HepG2 (cell line): ENCODE results near the gene CLP1. TPM values are rescaled to one million over a fixed set of nuclear protein-coding genes. Genes with fewer than 3 reads are reported as not detected.

Source experiments
- CENPT ChIP-seq: sonication (generic); formaldehyde crosslinking; IDR thresholded peaks from 2 replicates; pipeline ENCODE4 v1.8.0; 2022; ENCODE audit warnings: low read depth, mild to moderate bottlenecking, moderate library complexity, missing genetic modification reagents
- DMAP1 ChIP-seq: IDR thresholded peaks from 2 replicates; pipeline ENCODE4 v1.6.1; 2016
- ELF4 ChIP-seq: sonication (generic); formaldehyde crosslinking; IDR thresholded peaks from 2 replicates; pipeline ENCODE4 v1.5.0; 2020; ENCODE audit warnings: missing genetic modification reagents, mild to moderate bottlenecking, moderate library complexity, borderline replicate concordance
- FLYWCH1 ChIP-seq: sonication (generic); formaldehyde crosslinking; IDR thresholded peaks from 2 replicates; pipeline ENCODE4 v1.8.1; 2023; ENCODE audit warnings: mild to moderate bottlenecking, missing genetic modification reagents
- FOXP4 ChIP-seq: sonication (generic); formaldehyde crosslinking; IDR thresholded peaks from 2 replicates; pipeline ENCODE4 v1.4.0; 2020; ENCODE audit warnings: missing genetic modification reagents
- HOXA9 ChIP-seq: sonication (generic); formaldehyde crosslinking; IDR thresholded peaks from 2 replicates; pipeline ENCODE4 v1.8.1; 2022; ENCODE audit warnings: missing genetic modification reagents, mild to moderate bottlenecking, moderate library complexity, borderline replicate concordance
- NR2F2 ChIP-seq: IDR thresholded peaks from 2 replicates; pipeline ENCODE4 v1.6.1; 2012; ENCODE audit warnings: low read depth, inconsistent platforms, borderline replicate concordance
- PAXIP1 ChIP-seq: sonication (generic); formaldehyde crosslinking; conservative IDR thresholded peaks from 2 replicates; pipeline ENCODE4 v1.4.0; 2020; ENCODE audit warnings: mild to moderate bottlenecking, missing genetic modification reagents, moderate library complexity
- TARDBP ChIP-seq: sonication (generic); formaldehyde crosslinking; IDR thresholded peaks from 2 replicates; pipeline ENCODE4 v1.8.0; 2022; ENCODE audit warnings: mild to moderate bottlenecking, missing genetic modification reagents
- THYN1 ChIP-seq: sonication (generic); formaldehyde crosslinking; IDR thresholded peaks from 2 replicates; pipeline ENCODE4 v1.8.1; 2023; ENCODE audit warnings: low read depth, mild to moderate bottlenecking, moderate library complexity, missing genetic modification reagents, borderline replicate concordance
- ZFYVE20 ChIP-seq: sonication (generic); formaldehyde crosslinking; IDR thresholded peaks from 2 replicates; pipeline ENCODE4 v1.8.0; 2023; ENCODE audit warnings: low read depth, mild to moderate bottlenecking, moderate library complexity, missing genetic modification reagents, borderline replicate concordance
- ZNF30 ChIP-seq: sonication (generic); formaldehyde crosslinking; IDR thresholded peaks from 2 replicates; pipeline ENCODE4 v1.5.0; 2020; ENCODE audit warnings: mild to moderate bottlenecking, missing genetic modification reagents
- ZNF331 ChIP-seq: sonication (generic); formaldehyde crosslinking; IDR thresholded peaks from 2 replicates; pipeline ENCODE4 v1.4.0; 2020; ENCODE audit warnings: missing genetic modification reagents
- ZNF790 ChIP-seq: sonication (generic); formaldehyde crosslinking; IDR thresholded peaks from 2 replicates; pipeline ENCODE4 v1.8.0; 2022; ENCODE audit warnings: missing genetic modification reagents, mild to moderate bottlenecking, borderline replicate concordance
- polyA plus RNA-seq, 8 experiments: library from polyadenylated mRNA; depleted of rRNA in 3 of 8; stranded (reverse) in 7 of 8; unstranded in 1 of 8; fragments of >200 nt; fragmentation: Illumina TruSeq in 4 of 8; extraction: Trizol in 4 of 8; gene quantifications; 2 replicates each; pipeline versions ENCODE4 v1.2.1 to v1.2.3, GENCODE V29; 2011 to 2016; ENCODE audit warnings: low read depth in 4 of 8, missing spikeins in 1 of 8, mixed read lengths in 1 of 8; ENCODE audit not compliant: insufficient read depth in 1 of 8
- total RNA-seq, 5 experiments: library from RNA; depleted of rRNA; stranded (reverse); fragments of >200 nt; fragmentation: Illumina TruSeq; extraction: Trizol; gene quantifications; 2 replicates each; pipeline ENCODE4 v1.2.3, GENCODE V29; 2016; ENCODE audit warnings: low read depth in 1 of 5
- TF ChIP-seq, protein P1 (sequence below): sonication (generic); formaldehyde crosslinking; IDR thresholded peaks from 2 replicates; pipeline ENCODE4 v1.4.0; 2020; ENCODE audit warnings: missing genetic modification reagents
- TF ChIP-seq, protein P2 (sequence below): IDR thresholded peaks from 2 replicates; pipeline ENCODE4 v1.6.1; 2016; ENCODE audit warnings: mild to moderate bottlenecking

CLP1 gene
- total and polyA plus RNA-seq, 2 of the 13 experiments (the other 11 are each of a cell fraction or from before 2014, with no cell fraction given), result 14.6 to 24.8 TPM

- TF ChIP-seq, protein P1, sequence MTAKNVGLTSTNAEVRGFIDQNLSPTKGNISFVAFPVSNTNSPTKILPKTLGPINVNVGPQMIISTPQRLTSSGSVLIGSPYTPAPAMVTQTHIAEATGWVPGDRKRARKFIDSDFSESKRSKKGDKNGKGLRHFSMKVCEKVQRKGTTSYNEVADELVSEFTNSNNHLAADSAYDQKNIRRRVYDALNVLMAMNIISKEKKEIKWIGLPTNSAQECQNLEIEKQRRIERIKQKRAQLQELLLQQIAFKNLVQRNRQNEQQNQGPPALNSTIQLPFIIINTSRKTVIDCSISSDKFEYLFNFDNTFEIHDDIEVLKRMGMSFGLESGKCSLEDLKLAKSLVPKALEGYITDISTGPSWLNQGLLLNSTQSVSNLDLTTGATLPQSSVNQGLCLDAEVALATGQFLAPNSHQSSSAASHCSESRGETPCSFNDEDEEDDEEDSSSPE (CRISPR knock-in tag), result peak; percentile 89
- TF ChIP-seq FLYWCH1 (CRISPR knock-in tag) (no peak), PAXIP1 (CRISPR knock-in tag) (peak; percentile 72), ZNF30 (CRISPR knock-in tag) (no peak), ZNF790 (CRISPR knock-in tag) (peak; percentile 89; the same call in 1 of the 2 replicates), TARDBP (CRISPR knock-in tag) (peak; percentile 87), CENPT (CRISPR knock-in tag) (no peak), ZNF331 (CRISPR knock-in tag) (peak; percentile 58; the same call in 1 of the 2 replicates), THYN1 (CRISPR knock-in tag) (peak; percentile 76; the same call in 1 of the 2 replicates), FOXP4 (peak; percentile 91), ZFYVE20 (no peak), DMAP1 (CRISPR knock-in tag) (peak; percentile 65), ELF4 (CRISPR knock-in tag) (peak; percentile 88; the same call in 1 of the 2 replicates), HOXA9 (CRISPR knock-in tag) (no peak; the same call in 1 of the 2 replicates), NR2F2 (peak; percentile 3; the same call in 1 of the 2 replicates)
- TF ChIP-seq, protein P2, sequence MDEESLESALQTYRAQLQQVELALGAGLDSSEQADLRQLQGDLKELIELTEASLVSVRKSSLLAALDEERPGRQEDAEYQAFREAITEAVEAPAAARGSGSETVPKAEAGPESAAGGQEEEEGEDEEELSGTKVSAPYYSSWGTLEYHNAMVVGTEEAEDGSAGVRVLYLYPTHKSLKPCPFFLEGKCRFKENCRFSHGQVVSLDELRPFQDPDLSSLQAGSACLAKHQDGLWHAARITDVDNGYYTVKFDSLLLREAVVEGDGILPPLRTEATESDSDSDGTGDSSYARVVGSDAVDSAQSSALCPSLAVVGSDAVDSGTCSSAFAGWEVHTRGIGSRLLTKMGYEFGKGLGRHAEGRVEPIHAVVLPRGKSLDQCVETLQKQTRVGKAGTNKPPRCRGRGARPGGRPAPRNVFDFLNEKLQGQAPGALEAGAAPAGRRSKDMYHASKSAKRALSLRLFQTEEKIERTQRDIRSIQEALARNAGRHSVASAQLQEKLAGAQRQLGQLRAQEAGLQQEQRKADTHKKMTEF, result peak; percentile 77
Observed at GRCh38 chr11:57657194-57658022, at the start of gene CLP1 (continued).
